Stimulated activated CD4-positive, alpha-beta T cell treated with anti-CD3 and anti-CD28 coated beads, Interleukin-1b, Interleukin-23, amount 100 ng/mL, for 4 hours (primary cell): Measurements from ENCODE around the gene NINJ1.
"Not testable (repeated sequence)": the region's sequence is repeated elsewhere in the genome, so short reads cannot be mapped to it uniquely, and the experiment has no call there.

Experiments
- DNase-seq, 2 donors: peaks; one replicate each; pipeline ENCODE4 v3.0.0-alpha.2; 2020; ENCODE audit warnings: low read depth in 2 of 2

Gene NINJ1

GRCh38 chr9:93119703-93119952, 14.4 kb downstream of the NINJ1 start:
- no peak for DNase-seq

GRCh38 chr9:93118863-93119702, 15.0 kb downstream of the NINJ1 start:
- no peak for DNase-seq

- DNase-seq, result no peak
Measured at GRCh38 chr9:93117924-93118862, 15.9 kb downstream of the NINJ1 start.

- not testable (repeated sequence) for DNase-seq
Measured at GRCh38 chr9:93117521-93117920, 16.5 kb downstream of the NINJ1 start.

GRCh38 chr9:93116072-93116961, 17.7 kb downstream of the NINJ1 start:
- no peak for DNase-seq

GRCh38 chr9:93115486-93116071, 18.5 kb downstream of the NINJ1 start:
- DNase-seq, result no peak

- no peak for DNase-seq
Measured at GRCh38 chr9:93114984-93115335, 19.1 kb downstream of the NINJ1 start.

GRCh38 chr9:93114169-93114983, 19.7 kb downstream of the NINJ1 start:
- no peak for DNase-seq

GRCh38 chr9:93112864-93113389, 21.1 kb downstream of the NINJ1 start:
- DNase-seq, result no peak

- DNase-seq, result no peak
Measured at GRCh38 chr9:93112116-93112863, 21.8 kb downstream of the NINJ1 start.

- DNase-seq, result no peak
Measured at GRCh38 chr9:93111371-93112115, 22.5 kb downstream of the NINJ1 start.

- no peak for DNase-seq
Measured at GRCh38 chr9:93111001-93111370, 23.1 kb downstream of the NINJ1 start.

GRCh38 chr9:93110311-93110855, 23.7 kb downstream of the NINJ1 start:
- DNase-seq, result no peak

- DNase-seq, result peak in 1 of 2 donors; percentile 46
Measured at GRCh38 chr9:93108291-93109041, 25.6 kb downstream of the NINJ1 start.

GRCh38 chr9:93107825-93108161, 26.3 kb downstream of the NINJ1 start:
- DNase-seq, result no peak

- no peak for DNase-seq
Measured at GRCh38 chr9:93107151-93107824, 26.8 kb downstream of the NINJ1 start.

- DNase-seq, result no peak
Measured at GRCh38 chr9:93105620-93106019, 28.4 kb downstream of the NINJ1 start.

- not testable (repeated sequence) for DNase-seq
Measured at GRCh38 chr9:93101086-93101485, 33.0 kb downstream of the NINJ1 start.
